Measurements from ENCODE around the gene ZNF621.

ZNF621 gene

GRCh38 chr3:40524568-40525285 is at the start of gene ZNF621:
Gene ZNF621, plus strand, starts transcription at chr3:40524960. Its CDS starts 881 bp downstream, at chr3:40525841.
- TF ChIP-seq CTCF (IDR thresholded peaks at IDR 0.05; ENCODE audit: insufficient read depth, missing control alignments): no peak
- DNase-seq (ENCODE audit: insufficient read length, low spot score) (peak; percentile 87), FAIRE-seq (no peak)

GRCh38 chr3:40476478-40477470 is 48.0 kb upstream of the ZNF621 start, which contains the start of gene ZNF619:
Gene ZNF619, plus strand, starts transcription at chr3:40477122. Its CDS starts 858 bp downstream, at chr3:40477980.
- TF ChIP-seq CTCF (IDR thresholded peaks at IDR 0.05; ENCODE audit: insufficient read depth, missing control alignments): no peak
- peak; percentile 49 for DNase-seq (ENCODE audit: insufficient read length, low spot score)
- no peak for FAIRE-seq

- DNase-seq (ENCODE audit: insufficient read length, low spot score): no peak
- no peak for TF ChIP-seq CTCF (IDR thresholded peaks at IDR 0.05; ENCODE audit: insufficient read depth, missing control alignments)
- FAIRE-seq: no peak
Measured at GRCh38 chr3:40477666-40478065, 47.1 kb upstream of the ZNF621 start.

- FAIRE-seq: no peak
- TF ChIP-seq CTCF (IDR thresholded peaks at IDR 0.05; ENCODE audit: insufficient read depth, missing control alignments): no peak
Measured at GRCh38 chr3:40487172-40487571, 37.6 kb upstream of the ZNF621 start.

GRCh38 chr3:40490916-40491315 is 33.8 kb upstream of the ZNF621 start:
- FAIRE-seq: no peak
- no peak for TF ChIP-seq CTCF (IDR thresholded peaks at IDR 0.05; ENCODE audit: insufficient read depth, missing control alignments)
- no peak for DNase-seq (ENCODE audit: insufficient read length, low spot score)

More at GRCh38 chr3:40487172-40487571, 37.6 kb upstream of the ZNF621 start:
- no peak for DNase-seq (ENCODE audit: insufficient read length, low spot score)

- DNase-seq (ENCODE audit: insufficient read length, low spot score) (no peak), FAIRE-seq (no peak)
- no peak for TF ChIP-seq CTCF (IDR thresholded peaks at IDR 0.05; ENCODE audit: insufficient read depth, missing control alignments)
Measured at GRCh38 chr3:40494698-40495097, 30.1 kb upstream of the ZNF621 start.

Data from D721Med (cell line).